ENCODE data around the gene PCCA.
"Not testable (repeated sequence)": the region's sequence is repeated elsewhere in the genome, so short reads cannot be mapped to it uniquely, and the experiment has no call there.

The PCCA gene

DNA sequence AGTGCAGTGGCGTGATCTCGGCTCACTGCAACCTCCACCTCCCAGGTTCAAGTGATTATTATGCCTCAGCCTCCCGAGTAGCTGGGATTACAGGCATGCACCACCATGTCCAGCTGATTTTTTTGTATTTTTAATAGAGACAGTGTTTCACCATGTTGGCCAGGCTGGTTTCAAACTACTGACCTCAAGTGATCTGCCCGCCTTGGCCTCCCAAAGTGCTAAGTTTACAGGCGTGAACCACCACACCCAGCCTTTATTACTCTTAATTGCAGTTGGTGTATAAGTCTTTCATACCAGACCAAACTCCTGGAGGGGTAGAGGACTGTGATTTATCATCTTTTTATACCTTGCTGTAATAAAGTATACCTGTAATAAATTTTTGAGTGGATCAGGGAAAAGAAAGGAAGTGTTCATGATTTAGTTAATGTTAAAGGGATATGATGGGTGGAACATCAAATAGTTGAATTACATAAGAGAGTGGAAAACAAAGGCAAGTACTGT, 52.6 kb downstream of the PCCA start:
- DNase-seq (ENCODE audit: low read depth) = not testable (repeated sequence)

DNA sequence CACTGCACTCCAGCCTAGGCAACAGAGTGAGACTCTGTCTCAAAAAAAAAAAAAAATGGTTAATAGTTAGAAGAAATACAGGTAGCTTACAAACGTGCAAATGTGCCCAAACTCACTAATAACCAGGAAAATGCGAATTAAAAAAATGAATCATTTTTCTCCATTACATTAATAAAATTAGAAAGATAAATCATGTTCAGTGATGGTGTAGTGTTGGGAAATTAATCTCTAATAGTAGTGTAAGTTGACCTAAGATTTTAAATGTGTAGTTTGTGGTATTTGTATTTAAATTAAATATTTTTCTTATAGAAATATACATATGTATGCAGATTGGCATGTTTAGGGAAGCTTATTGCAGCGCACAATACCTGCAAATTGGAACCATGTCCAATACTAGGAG, 57.6 kb downstream of the PCCA start:
- no peak for DNase-seq (ENCODE audit: low read depth)

GRCh38 chr13:100147825-100148224, 58.9 kb downstream of the PCCA start:
- DNase-seq (ENCODE audit: low read depth) = no peak

DNA sequence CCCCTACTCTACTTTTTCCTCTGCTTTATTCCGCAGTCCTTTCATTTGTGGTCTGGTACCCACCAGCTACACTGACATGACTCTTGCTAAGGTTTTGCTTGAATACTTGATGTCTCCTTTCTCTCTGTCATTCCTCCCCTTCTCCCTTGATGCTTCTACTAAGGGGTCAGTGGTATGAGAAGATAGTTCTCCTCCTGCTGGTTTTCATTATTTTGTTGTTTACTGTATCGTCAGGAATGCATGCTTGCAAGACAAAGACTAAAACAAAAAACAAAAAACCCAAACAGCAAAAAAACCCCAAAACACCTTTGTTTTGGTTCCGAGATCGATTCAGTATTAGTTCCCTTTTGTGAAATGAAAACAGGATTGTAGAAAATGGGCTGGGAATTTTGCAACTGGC, 59.5 kb downstream of the PCCA start:
- no peak for DNase-seq (ENCODE audit: low read depth)

- no peak for DNase-seq (ENCODE audit: low read depth)
Observed at GRCh38 chr13:100149389-100149788, 60.5 kb downstream of the PCCA start.

GRCh38 chr13:100150711-100151110, 61.8 kb downstream of the PCCA start:
- not testable (repeated sequence) for DNase-seq (ENCODE audit: low read depth)

DNA sequence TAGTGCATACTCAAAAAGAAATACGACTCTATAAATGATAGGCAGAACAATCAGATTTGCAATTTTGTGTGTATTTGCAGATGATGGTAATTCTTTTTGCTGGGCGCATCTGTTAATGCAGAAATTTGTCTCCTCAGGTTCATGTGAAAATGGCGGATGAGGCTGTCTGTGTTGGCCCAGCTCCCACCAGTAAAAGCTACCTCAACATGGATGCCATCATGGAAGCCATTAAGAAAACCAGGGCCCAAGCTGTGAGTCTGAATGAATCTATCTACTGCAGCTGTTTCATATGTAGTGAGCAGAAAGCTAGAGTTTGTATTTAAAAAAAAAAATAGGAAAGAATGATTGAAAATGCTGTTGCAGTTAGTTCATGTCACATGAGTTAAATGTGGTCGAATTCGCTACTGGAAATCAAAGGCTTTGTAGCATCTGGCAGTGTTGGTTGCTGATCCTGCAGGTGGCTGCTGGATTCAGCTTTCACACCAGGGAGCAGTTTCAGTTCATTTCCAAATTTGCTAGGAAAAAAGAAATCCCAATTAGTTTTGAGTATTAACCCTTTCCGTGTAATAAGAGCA, 66.0 kb downstream of the PCCA start:
- no peak for DNase-seq (ENCODE audit: low read depth)

DNA sequence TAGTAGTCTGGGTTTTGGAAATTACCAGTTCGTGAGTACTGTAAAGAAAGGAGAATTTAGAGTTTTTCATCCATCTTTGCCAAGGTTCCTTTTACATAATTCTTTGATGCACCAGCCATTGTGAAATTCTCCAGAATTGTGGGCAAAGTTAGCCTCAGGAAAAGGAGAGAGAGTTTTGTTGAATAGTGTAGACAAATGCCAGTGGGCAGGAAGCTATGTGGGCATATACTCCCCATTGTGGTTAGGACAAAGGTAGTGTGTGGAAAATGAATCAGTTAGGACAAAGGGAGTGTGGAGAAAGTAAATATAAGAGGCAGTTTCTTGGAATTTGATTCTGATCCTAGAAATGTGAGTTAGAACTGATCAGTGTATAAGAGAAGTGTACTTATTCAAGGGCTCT, 67.9 kb downstream of the PCCA start:
- no peak for DNase-seq (ENCODE audit: low read depth)

DNA sequence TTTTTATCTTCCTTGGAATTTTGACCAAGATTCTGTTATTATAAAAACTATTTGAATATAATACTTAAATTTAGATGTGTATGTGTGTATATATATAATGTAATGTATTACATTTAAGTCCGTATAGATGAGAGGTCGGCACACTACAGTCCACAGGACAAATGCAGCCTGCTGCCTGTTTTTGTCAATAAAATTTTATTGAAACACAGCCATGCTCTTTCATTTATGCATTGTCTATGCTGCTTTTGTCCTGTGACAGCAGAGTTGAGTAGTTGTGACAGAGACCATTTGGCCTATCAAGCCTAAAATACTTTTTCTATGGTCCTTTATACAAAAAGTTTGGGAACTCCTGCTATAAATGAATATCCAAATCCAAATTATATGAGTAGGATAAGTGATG, 69.7 kb downstream of the PCCA start:
- DNase-seq (ENCODE audit: low read depth) = no peak

GRCh38 chr13:100159584-100159983, 70.7 kb downstream of the PCCA start:
- DNase-seq (ENCODE audit: low read depth) = no peak

- DNase-seq (ENCODE audit: low read depth) = no peak
Observed at GRCh38 chr13:100160450-100160849, 71.6 kb downstream of the PCCA start.

GRCh38 chr13:100163375-100163774, 74.5 kb downstream of the PCCA start:
- DNase-seq (ENCODE audit: low read depth) = no peak

DNA sequence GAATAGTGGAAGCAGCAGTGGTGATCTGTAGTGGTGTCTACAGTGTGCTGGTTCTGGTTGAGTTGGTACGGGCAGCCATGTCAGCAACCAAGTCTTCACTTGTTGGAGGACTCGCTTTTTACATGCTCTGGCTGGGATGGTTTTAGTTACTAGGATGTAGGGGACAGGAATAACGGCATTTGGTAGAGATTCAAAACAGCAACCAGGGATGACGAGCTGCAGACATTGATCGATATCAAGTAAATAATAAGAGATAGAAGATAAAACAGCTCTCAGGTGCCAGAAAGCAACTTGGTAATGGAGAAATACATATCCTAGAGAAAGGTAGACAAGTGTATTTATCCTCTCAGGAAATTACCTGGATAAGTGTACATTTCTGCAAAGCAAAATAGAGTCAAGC, 84.3 kb downstream of the PCCA start:
- DNase-seq (ENCODE audit: low read depth) = no peak

DNA sequence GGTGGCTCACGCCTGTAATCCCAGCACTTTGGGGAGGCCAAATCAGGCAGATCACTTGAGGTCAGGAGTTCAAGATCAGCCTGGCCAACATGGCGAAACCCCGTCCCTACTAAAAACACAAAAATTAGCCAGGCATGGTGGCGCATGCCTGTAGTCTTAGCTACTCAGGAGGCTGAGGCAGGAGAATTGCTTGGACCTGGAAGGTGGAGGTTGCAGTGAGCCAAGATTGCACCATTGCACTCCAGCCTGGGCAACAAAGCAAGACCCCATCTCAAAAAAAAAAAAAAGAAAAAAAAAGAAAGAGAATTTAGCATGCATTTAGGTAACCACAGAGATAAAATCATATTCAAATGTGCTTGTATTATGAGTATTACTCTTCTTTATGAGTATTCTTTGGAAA, 85.6 kb downstream of the PCCA start:
- not testable (repeated sequence) for DNase-seq (ENCODE audit: low read depth)

GRCh38 chr13:100175078-100175802, 86.3 kb downstream of the PCCA start:
- DNase-seq (ENCODE audit: low read depth) = no peak

- no peak for DNase-seq (ENCODE audit: low read depth)
Observed at GRCh38 chr13:100175803-100176182, 86.9 kb downstream of the PCCA start.

DNA sequence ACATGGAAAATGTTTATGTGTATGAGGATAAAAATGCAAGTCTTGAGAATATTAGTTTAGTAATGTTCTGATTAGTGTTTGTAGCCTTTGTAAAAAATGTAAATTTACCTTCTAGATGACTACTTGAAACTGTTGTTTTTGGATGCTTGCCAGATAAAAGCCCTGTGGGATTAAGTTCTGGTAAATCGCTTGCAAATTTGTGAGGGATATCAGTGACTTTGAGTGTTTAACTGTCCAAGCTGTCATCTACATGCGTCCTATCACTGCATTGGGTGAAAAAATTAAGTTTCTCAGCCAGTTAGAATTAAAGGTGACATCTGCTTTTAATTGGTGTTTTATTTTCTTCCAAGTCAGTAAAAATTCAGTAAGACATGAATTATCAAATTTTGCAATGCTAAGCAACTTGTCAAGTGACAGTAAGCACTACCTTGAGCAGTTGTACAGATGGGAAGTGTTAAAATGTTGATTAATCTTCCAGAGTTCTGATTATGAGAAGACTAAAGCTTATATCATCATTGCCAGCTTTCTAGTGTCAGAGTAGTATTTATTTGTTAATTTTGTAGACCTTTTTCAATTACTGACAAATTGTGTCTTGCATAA, 88.0 kb downstream of the PCCA start:
- DNase-seq (ENCODE audit: low read depth) = no peak

DNA sequence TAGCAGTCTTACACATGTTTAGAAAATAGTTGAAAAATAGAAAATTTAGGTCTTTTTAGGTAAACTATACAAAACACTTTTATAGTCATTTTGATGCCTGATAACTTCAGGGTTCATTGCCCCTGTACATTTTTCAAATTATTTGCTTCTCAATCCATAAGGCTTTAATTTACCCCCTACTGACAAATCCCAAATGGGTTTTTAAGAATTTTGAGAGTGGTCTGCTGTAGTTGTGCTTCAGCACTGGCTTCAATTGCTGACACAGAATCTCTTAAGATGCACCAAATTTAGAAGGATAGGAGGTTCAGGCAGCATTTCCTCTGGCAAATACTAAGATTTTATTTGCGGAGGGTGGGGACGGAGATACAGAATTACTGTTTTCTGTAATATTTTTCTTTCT, 89.4 kb downstream of the PCCA start:
- DNase-seq (ENCODE audit: low read depth) = no peak

- DNase-seq (ENCODE audit: low read depth) = no peak
Observed at GRCh38 chr13:100179276-100179675, 90.4 kb downstream of the PCCA start.

DNA sequence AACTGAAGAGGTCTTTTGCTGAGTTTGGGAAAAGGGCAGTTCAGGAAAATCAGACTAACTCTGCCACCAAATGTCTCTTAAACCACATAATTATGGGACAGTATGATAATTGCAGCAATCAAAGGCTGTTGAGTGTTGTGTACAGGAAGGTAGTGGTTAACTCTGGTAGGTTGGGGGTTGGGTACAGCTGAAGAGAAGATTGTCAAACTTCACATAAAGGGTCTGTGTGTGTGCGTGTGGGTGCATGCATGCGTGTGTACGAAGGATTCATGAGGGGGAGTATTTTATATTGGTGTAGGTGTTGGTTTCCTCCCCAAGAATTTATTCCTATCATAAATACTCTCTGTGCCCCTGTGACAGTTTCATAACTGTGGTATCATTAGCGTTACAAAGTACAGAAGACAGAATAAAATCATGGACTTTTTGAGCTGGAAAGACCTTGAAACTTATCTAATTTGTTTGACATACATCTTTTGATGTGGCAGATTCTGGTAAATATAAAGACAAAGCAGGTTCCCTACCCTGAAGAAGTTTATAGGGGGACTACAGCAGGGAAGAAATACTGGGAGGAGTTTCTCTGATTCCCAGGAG, 94.1 kb downstream of the PCCA start:
- no peak for DNase-seq (ENCODE audit: low read depth)

- no peak for DNase-seq (ENCODE audit: low read depth)
Observed at GRCh38 chr13:100184095-100184494, 95.2 kb downstream of the PCCA start.

DNA sequence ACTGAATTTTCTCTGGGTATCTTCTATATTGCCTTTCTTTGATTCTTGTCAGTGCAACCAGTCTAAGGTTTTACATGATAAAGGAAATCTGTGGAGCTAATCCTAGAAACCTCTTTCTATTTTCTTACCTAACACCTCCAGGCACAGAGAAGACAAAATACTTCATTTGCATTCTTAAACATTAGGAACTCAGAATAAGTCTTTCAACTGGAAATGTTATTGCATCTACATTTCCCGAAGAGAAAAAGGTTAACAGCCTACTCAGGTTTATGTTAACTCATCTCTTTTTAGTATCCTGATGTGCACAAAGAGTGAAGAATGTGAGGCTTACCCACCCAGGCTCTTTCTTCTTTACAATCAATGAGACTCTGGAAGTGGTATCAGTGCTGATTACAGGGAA, 106.7 kb downstream of the PCCA start:
- no peak for DNase-seq (ENCODE audit: low read depth)

- DNase-seq (ENCODE audit: low read depth) = no peak
Observed at GRCh38 chr13:100196375-100196774, 107.5 kb downstream of the PCCA start.
